AG10803 (cell line): ENCODE data around the gene AP3S2.

Source experiments
- DNase-seq: peaks from one replicate; pipeline ENCODE4 v3.0.0; 2010; ENCODE audit warnings: low read depth
- H3K4me3 ChIP-seq: 2 replicates; pipeline ENCODE4 v1.5.1; 2011; ENCODE audit warnings: mild to moderate bottlenecking, low read length, control low read depth
- CTCF ChIP-seq: conservative IDR thresholded peaks from 2 replicates; pipeline ENCODE4 v1.5.1; 2011; ENCODE audit warnings: mild to moderate bottlenecking, low read length, control low read depth, inconsistent platforms

AP3S2 gene

GRCh38 chr15:89807689-89808088, 86.1 kb downstream of the AP3S2 start:
- H3K4me3 ChIP-seq = no peak overlapping the region
- DNase-seq = no peak
- TF ChIP-seq CTCF = no peak

- no peak for DNase-seq
- H3K4me3 ChIP-seq = no peak overlapping the region
- TF ChIP-seq CTCF = no peak
Measured at GRCh38 chr15:89806559-89807550, 86.9 kb downstream of the AP3S2 start.

GRCh38 chr15:89806210-89806558, 87.6 kb downstream of the AP3S2 start:
- no peak for TF ChIP-seq CTCF
- no peak for DNase-seq
- no peak overlapping the region for H3K4me3 ChIP-seq

GRCh38 chr15:89805241-89806209, 88.3 kb downstream of the AP3S2 start:
- no peak for TF ChIP-seq CTCF
- H3K4me3 ChIP-seq = no peak overlapping the region
- no peak for DNase-seq

- DNase-seq = no peak
- H3K4me3 ChIP-seq = no peak overlapping the region
- TF ChIP-seq CTCF = no peak
Measured at GRCh38 chr15:89803941-89804800, 89.6 kb downstream of the AP3S2 start.

GRCh38 chr15:89802986-89803824, 90.6 kb downstream of the AP3S2 start:
- DNase-seq = no peak
- H3K4me3 ChIP-seq = no peak overlapping the region
- TF ChIP-seq CTCF = no peak
